ENCODE measurements around the gene DEPDC1B.

DNA sequence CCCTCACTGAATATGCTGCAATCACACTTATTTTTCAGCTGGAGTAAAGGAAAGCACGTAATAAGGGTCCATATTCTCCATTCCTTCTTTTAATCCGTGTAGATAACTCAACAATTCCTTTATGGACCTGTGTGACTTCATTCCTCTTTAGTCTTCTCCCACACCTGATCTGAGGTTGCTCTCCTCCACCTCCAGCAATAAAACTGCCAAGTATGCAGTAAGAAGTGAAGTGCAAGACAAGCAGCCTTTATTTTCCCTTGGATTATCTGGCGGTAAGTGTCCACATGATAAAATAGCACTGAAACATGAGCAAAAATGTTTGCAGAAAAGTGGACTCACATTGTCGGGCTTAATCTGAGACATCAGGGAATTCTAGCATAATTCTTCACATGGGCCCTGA lies 13.8 kb downstream of the DEPDC1B start:
- TF ChIP-seq, protein P1, sequence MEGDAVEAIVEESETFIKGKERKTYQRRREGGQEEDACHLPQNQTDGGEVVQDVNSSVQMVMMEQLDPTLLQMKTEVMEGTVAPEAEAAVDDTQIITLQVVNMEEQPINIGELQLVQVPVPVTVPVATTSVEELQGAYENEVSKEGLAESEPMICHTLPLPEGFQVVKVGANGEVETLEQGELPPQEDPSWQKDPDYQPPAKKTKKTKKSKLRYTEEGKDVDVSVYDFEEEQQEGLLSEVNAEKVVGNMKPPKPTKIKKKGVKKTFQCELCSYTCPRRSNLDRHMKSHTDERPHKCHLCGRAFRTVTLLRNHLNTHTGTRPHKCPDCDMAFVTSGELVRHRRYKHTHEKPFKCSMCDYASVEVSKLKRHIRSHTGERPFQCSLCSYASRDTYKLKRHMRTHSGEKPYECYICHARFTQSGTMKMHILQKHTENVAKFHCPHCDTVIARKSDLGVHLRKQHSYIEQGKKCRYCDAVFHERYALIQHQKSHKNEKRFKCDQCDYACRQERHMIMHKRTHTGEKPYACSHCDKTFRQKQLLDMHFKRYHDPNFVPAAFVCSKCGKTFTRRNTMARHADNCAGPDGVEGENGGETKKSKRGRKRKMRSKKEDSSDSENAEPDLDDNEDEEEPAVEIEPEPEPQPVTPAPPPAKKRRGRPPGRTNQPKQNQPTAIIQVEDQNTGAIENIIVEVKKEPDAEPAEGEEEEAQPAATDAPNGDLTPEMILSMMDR (IDR thresholded peaks at IDR 0.05; ENCODE audit: low read depth, low read length, missing input control), result no peak
- TF ChIP-seq TAF1 (conservative IDR thresholded peaks at IDR 0.05), result no peak
- TF ChIP-seq, protein P2, sequence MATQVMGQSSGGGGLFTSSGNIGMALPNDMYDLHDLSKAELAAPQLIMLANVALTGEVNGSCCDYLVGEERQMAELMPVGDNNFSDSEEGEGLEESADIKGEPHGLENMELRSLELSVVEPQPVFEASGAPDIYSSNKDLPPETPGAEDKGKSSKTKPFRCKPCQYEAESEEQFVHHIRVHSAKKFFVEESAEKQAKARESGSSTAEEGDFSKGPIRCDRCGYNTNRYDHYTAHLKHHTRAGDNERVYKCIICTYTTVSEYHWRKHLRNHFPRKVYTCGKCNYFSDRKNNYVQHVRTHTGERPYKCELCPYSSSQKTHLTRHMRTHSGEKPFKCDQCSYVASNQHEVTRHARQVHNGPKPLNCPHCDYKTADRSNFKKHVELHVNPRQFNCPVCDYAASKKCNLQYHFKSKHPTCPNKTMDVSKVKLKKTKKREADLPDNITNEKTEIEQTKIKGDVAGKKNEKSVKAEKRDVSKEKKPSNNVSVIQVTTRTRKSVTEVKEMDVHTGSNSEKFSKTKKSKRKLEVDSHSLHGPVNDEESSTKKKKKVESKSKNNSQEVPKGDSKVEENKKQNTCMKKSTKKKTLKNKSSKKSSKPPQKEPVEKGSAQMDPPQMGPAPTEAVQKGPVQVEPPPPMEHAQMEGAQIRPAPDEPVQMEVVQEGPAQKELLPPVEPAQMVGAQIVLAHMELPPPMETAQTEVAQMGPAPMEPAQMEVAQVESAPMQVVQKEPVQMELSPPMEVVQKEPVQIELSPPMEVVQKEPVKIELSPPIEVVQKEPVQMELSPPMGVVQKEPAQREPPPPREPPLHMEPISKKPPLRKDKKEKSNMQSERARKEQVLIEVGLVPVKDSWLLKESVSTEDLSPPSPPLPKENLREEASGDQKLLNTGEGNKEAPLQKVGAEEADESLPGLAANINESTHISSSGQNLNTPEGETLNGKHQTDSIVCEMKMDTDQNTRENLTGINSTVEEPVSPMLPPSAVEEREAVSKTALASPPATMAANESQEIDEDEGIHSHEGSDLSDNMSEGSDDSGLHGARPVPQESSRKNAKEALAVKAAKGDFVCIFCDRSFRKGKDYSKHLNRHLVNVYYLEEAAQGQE (IDR thresholded peaks at IDR 0.05), result no peak
